Measurements from ENCODE around the gene PDE4D.

DNA sequence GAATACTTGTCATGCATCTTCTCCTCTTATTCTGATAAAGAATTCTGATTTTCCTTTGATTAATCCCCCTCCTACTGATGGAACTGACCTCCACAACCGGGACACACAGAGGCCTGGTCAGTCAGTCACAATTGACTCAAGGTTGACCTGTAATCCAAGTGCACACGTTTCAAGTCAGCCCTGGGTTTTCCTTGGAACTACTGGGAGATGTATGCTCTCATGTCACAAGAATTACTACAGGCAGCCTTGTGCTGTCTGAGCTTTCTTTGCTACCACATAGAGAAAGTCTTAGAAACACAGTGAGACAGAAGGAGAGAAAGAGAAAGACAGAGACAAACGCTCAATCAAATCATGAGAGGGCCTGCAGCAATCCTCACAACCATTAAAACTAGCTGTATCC is 345.8 kb downstream of the PDE4D start:
- TF ChIP-seq, protein P1, sequence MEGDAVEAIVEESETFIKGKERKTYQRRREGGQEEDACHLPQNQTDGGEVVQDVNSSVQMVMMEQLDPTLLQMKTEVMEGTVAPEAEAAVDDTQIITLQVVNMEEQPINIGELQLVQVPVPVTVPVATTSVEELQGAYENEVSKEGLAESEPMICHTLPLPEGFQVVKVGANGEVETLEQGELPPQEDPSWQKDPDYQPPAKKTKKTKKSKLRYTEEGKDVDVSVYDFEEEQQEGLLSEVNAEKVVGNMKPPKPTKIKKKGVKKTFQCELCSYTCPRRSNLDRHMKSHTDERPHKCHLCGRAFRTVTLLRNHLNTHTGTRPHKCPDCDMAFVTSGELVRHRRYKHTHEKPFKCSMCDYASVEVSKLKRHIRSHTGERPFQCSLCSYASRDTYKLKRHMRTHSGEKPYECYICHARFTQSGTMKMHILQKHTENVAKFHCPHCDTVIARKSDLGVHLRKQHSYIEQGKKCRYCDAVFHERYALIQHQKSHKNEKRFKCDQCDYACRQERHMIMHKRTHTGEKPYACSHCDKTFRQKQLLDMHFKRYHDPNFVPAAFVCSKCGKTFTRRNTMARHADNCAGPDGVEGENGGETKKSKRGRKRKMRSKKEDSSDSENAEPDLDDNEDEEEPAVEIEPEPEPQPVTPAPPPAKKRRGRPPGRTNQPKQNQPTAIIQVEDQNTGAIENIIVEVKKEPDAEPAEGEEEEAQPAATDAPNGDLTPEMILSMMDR (IDR thresholded peaks at IDR 0.05; ENCODE audit: low read length): no peak
- TF ChIP-seq EZH2 (optimal IDR thresholded peaks at IDR 0.05; ENCODE audit: low read depth, low read length): no peak

Measured in MM.1S (cell line).